COR-L47 (cell line): ENCODE results near the gene SLC16A8.
"Not testable (repeated sequence)": the region's sequence is repeated elsewhere in the genome, so short reads cannot be mapped to it uniquely, and the experiment has no call there.

ENCODE experiments used
- DNase-seq: peaks from one replicate; lab custom pipeline; 2025; lab: John Stamatoyannopoulos, UW

Gene SLC16A8

DNA sequence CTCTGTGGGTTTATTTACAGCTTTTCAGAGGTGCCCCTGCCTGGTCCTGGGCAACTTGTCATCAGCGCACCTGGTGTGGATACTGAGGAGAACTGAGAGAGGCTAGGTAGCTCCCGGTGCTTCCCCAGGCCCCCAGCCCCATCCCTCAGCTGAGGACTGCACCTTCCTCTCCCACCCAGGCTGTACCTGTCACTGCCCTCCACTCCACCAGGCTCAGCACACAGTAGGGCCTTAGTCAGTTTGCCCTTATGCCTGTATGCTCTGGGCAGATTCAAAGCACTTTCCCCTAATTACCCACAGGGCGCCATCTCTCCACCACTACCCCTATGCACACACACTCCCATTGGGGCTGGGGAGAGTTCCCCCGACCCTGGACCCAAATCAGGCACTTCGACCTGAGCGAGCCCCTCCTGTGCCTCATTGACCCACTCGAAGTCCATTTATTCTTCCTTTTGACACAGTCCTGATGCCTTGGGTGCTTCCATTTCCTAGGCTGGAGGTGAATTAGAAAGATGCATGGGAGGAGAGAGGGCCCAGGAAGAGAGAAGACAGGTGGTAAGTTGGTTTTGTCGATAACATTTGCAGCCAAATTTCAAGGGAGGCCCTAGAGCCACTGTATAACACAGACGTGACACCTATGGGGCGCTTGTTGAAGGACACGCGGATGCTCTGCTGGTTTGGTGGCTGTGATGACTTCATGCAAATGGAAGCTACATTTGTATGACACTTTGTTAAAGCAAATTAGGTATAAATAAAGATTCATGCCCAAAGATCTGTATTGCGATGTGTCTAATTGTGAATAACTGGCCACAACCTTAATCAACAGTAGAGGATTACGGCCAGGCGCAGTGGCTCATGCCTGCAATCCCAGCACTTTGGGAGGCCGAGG, 40.6 kb downstream of the SLC16A8 start:
- DNase-seq = no peak

DNA sequence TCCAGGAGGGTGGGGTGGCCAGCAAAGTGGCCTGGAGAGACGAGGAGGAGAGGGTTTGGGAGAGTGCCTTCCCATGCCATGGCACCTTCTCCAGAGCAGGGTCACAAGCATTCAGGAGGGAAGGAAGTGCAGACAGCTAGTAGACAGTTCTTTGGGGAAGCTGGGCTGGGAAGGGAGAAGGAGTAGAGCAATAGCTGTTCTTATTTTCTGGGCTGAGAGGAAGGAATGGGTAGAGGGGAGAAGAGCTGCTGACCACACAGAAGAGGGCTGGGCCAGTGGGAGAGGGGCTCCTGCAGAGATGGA, 41.5 kb downstream of the SLC16A8 start:
- DNase-seq = no peak

DNA sequence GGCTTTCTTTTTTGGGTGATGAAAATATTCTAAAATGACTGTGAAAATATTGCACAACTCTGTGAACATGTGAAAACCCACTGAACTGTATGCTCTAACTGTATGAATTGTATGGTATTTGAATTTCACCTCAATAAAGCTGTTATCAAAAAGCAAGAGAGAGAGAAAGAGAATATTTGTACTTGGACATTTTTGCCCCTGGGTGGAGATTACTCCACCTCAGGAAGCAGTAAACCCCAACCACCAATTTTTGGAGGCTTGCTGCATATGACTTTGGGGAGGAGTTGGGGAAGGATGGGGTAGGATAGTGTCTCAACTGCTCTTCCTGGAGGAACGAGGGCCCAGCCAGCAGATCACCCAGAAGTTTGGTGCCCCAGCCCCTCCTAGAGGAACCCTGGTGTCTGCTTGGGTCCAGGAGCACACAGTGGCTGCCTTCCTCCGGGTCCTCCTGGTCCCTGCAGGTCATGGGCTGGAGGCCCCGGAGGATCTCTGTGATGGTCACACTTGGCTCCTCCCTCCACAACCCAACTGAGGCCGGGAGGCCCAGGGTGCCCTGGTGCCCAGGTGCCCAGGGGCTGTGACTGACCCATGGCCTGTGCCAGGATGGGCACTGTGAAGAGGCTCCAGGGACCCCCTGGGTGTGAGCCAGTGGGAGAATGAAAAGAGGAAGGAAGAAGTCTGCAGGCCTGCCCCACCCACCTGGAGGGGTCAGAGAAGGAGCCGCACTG, 42.1 kb downstream of the SLC16A8 start:
- no peak for DNase-seq

DNA sequence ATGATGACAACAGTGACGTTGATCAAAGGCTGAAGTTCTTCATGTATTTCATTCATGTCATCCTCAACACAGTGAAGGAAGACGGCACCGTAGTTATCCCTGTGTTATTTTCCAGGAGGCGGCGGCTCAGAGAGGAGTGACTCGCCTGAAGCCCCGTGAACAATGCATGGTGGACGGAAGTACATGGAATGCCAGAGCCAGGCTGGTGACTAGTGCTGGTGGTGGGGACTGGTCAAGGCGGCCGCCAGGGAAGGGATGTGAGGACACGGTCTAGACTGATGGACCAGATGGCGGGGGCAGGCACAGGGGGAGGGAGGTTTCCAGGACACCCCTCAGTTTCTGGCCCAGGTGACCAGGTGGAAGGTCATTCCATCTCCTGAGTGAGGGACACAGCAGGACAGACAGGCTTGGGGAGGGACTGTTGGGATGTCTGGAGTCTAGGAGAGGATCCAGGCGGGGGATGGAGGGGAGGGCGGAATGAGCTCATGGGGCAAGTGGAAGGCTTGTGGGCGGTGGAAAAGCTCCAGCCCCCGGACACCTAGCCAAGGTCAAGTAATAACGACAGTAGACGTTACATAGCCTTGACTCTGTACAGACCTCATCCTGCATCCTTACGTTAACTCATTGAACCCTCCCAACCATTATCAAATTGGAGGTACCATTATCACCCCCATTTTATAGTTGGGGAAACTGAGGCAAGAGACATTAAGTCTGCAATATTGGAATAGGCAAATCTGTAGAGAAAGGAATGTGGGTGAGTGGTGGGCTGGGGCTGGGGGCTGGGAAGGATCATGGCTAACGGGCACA, 42.8 kb downstream of the SLC16A8 start:
- DNase-seq = no peak

DNA sequence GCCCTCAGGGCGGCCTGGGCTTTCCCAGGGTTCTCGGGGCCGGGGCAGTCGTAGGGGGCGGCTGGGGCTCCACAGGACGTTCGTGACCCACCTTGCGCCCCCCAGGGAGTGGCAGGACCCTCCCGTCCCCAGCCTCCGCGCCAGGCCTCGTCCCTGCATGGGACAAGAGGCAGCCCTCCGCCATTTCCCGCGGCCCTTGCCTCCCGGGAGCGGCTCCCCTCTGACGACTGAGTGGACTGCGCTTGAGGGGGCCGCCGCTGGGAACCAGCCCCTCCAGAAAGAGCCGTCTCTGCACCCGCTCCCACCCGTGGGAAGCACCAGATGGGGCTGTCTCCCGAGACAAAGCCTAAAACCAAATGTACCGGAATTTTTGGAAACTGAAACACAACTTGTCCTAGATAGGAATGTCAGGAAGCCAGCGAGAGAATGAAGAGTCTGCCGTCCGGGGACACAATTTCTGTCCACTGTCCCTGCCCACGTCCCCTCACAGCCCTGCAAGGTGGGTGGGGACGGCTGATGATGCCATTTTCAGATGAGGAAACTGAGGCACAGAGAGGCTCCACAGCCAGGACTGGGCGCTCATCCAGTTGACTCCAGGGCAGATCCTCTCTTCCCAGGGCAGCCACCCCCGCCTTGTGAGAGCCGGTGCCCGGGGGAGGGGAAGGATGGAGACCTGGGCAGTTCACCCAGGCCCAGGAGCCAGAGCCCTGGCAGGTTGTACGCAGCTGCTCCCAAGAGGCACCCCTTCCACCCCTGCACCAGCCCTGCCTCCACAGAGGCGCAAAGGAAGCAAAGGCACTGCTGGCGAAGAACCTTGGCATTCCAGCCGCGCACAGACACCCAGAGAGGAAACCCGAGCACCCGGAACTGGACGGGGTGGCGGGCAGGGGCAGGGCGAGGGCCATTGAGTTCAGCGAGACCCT, 44.8 kb downstream of the SLC16A8 start:
- no peak for DNase-seq

DNA sequence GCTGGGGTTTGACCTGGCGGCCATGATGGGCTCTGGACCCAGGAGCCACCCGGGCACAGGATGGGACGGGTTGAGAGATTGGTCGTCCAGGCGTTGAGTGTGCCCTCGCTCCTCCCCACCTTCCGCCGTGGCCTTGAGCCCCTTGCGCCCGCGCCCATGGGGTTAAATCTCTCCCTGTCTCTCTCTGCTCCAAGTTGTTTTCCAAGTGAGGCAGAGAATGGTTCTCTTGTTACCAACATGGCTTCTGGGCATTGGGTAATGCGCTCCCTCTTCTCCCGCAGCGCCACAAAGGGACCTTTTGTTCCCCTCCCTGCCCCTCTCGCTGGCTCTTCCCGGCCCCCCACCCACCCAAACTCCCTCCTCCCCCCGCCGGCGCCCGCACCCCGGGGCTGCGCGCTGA, 45.6 kb downstream of the SLC16A8 start:
- no peak for DNase-seq

DNA sequence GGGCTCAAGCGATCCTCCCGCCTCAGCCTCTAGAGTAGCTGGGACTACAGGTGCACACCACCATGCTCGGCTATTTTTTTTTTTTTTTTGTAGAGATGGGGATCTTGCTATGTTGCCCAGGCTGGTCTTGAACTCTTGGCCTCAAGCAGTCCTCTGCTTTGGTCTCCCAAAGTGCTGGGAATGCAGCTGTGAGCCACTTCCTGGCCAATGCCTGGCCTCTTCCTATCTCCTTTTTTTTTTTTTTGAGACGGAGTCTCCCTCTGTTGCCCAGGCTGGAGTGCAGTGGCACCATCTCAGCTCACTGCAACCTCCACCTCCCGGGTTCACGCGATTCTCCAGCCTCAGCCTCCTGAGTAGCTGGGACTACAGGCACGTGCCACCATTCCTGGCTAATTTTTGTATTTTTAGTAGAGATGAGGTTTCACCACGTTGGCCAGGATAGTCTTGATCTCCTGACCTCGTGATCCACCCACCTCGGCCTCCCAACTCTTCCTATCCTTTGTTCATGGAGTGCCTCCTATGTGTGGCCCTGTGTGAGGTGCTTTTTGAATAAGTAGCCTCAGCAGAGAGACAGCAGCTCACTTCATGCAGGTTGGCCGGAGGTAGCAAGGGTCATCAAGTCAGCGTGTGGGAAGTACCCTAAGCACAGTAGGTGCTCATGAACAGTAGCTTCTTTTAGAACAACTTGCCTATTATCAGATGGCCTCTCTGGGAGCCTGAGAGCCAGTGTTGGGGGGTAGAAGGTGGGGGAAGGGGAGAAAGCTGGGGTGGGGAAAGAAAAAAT, 46.4 kb downstream of the SLC16A8 start:
- not testable (repeated sequence) for DNase-seq

DNA sequence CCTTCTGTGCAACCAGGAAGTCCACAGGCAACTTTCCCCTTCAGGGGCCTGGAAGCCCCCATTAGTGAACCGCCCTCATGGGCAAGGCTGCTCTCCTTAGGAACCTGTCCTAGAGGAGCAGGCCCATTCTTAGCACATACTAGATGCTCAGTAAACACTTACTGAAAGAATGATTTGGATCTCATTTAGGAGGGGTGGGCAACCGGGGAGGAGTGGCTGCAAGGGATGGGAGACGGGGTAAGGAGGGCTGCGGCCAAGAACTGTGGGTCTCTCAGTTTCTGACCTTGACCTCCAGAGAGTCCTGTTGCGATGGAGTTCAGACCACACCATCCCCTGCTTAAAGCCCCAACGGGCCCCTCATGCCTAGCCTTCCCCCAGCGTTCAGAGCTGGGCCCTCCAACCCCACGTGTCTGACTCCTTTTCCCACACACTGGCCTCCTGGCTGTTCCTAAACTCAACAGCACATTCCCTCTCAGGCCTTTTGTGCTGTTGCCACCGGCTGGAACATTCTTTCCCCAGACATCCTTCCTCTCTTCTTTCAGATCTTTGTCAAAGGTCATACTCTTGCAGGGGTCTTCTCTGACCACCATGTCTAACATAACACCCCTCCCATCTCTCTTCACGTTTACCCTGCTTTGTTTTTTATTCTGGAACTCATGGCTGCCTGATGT, 47.5 kb downstream of the SLC16A8 start:
- DNase-seq = no peak

DNA sequence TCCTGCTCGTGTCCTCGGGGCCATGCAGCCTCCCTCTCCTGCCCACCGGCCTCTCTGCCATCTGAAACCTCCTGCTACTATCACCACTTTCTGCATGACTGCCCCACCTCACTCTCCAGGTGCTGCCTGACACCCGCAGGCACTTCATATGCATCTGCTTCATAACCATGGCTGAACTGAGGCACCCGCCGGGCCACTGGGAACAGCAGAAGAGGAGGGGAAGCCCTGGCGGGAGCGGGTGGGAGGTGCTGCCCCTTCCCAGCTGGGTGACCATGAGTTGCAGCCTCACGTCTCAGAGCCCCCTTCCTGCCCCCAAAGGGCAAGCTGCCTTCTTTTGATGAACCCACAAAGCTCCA, 48.5 kb downstream of the SLC16A8 start:
- no peak for DNase-seq

DNA sequence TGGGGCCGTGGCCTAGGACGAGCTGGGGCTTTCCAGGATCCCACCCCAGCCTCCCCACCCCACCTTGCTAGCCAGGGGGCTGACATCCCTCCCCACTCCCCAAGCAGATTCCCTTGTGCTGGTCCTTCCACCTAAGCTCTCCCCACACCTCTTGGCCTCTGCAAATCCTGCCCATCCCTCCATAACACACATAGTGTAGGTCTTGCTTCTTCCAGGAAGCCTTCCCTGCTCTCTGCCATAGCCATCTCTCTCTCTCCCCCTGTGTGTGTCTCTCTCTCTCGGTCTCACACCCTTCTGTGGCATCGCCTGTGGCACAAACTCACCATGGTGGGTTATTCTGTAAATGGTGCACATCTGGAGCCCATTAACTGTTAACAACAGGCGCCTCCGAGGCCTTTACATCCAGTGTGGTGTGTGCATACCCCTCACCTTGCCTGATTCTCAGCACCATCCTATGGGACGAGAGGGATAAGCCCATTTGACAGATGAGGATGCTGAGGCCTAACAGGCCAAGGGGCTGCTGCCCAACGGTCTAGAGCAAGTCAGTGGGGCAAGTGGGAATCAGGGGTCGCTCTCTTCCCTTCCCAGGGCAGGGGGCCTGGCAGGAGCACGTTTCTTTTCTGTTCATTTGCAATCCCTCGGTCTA, 49.0 kb downstream of the SLC16A8 start:
- no peak for DNase-seq

DNA sequence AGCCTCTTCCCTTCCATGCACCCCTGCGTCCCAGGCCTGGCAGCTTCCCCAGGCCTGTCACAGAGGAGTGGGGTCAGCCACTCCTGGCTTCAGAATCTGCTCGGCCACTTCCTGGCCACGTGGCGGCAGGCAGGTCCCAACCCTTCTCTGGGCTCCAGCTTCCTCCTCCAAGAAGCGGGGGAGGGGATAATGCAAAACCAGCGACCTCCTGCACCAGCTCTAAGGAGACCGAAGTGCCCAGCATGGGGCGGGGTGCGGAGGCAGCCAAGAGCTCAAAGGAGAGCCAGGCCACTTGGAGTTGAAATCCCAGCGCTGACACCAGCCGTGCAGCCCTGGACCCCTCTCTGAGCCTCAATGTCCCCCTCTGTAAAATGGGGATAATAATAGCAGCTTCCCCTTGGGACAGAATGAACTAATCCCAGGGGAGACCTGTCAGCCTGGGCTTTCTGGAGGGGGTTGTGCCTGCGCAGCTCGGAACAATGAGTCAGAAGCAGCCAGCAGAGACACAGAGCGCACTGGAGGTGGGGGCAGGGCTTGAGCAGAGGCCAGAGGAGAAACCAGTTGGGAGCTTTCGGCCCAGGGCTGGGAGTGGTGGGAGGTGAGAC, 49.6 kb downstream of the SLC16A8 start:
- DNase-seq = no peak

DNA sequence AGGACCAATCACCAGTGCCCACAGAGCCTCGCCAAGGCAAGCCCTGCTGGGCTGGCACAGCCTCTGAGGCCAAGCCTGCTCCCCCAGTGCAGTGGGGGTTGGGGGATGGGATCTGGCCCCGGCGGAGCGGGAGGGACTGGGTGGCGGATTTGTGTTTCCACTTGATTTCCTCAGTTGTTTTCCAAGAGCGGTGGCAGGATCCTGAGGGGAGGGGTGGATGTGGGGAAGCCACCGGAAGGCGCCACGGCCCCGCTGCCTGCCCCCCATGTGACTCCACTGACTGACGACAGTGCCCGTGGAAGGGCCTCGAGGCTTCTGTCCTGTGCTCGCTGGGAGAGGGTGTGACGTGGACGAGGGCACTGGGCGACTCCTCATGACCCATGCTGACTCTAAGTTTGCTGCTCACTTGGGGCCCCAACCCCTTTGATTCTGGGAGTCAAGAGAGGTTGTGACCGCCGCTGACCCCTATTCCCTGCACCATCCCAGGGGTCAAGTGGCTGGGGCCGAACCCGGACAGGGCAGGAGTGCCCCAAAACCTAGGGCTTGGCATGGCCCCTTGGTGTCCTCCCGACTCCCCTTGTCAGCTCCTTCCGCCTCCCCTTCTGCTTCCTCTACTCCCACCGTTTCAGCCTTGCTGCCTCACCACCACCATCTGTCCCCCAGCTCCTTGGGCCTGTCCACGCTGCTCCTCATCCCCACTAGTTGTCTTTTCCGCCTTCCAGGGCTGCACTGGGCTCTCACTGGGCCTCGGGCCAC, 50.3 kb downstream of the SLC16A8 start:
- DNase-seq = no peak

DNA sequence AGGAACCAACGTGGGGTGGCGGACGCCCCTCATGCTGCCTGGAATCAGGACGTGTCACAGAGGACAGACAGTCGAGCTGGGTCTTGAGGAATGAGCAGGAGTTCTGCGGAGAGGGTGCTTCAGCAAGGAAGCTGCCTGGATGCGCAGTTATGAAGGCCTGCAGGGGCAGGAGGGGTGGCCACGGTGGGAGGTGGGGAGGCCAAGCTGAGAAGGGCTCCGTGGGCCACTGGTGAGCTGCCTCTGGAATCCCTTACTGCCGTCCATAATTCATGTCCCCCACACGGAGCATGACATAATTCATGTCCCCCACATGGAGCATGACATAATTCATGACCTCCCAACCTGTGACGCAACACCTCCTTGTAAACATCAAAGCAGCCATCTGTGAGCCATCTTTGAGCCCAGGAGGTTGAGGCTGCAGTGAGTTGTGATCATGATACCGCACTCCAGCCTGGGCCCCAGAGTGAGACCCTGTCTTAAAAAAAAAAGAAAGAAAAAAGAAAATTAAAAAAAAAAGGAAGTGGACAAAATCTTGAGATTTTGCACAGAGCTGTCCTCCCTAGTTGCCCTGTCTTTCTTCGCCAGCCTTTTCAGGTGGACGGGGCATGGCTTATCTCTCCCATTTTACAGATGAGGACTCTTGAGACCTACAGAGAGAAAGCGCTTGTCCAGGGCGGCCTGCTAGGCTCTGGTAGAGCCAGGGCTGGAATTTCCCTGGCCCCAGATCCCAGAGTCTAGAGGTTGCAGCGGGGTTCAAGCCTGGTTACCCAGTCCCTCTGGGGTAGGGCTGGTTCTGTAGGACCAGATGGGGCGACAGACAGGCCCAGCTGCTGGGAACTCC, 51.1 kb downstream of the SLC16A8 start:
- no peak for DNase-seq

DNA sequence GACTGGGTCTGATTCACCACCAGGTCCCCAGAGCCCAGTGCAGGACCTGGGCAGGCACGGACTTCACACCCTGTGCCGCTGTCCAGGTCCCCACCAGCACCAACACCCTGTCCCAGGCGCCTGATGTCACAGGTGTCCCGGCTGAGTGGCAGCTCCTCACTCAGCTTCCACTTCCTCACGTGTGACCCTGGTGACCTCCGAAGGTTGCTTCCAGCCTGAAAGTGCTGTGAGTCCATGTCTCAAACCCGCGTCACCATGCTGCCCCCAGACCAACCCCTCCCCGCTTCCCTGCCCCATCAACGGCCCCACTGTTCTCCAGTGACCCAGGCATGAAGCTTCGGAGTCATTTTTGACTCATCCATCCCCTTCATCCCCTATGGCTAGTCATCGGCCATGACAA, 52.5 kb downstream of the SLC16A8 start:
- no peak for DNase-seq

DNA sequence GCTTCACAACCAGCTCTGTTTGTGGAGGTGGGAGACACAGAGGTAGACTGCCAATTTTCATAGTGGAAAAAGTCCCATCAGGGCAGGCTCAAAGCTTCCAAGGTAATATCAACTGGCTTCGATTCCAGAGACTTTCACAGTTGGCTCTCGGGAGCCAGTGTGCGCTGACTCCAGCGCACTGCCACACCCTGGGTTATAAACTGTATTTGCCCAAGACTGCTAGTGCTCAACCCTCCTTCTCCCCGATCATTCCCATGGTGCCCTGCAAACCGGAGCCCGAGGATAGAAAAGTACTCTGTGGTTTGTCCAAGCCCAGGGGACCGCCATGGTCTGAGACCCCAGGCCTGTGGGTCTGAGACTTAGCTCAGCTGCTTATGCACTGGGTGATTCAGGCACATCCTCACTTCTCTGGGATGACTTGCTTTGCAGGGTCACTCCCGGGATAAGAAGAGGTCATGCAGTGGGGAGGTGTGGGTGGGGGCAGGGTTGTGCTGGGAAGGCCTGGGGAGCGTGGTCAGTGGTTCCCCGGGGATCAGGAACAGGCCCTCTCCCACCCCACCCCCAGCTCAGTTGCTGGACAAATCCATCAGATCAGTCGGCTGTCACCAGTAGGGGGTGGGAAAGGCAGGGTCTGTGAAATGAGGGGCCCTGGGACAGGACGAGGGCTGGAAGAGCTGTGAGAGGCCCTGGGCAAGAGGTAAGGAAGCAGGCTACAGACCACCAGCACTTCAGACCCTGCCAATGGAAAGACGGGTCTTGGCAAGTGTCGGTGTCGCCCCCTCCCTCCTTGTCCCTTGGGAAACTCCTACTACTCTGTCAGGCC, 53.5 kb downstream of the SLC16A8 start:
- DNase-seq = no peak

DNA sequence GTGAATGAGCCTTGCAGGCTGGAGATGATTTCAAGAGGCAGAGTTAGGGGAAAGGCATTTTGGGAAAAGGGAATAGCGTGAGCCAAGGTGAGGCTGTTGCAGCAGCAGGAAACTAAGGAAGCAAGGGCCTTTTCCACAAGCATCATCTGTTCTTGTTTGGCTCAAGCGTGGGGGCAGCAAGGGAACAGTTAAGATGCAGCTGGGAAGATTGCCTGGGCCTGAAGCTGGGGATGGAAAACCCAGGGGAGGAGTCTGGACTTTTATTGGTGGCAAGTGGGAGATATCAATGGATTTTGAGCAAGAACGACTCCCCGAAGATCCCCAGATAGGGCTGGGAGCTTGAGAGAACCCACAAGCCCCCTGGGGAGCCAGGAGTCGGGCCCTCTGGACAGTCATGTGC, 54.1 kb downstream of the SLC16A8 start:
- DNase-seq = no peak

DNA sequence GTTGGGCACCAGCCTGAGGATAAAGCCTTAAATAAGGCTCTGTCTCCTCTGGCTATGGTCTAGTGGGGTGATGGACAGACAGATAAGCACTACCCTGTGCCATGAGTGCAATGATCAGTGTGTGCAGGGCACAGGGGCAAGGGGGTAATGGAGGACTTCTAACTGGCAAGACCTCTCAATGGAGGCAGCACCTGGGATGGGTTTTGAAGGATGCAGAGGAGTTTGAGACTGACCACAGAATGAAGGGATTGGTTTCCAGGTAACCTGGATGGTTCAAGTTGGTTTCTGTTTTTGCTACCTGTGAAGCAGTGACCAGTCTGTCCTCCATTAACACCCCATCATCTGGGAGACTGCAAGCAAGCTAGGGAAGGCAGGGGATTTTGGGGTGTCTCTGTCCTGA, 54.6 kb downstream of the SLC16A8 start:
- DNase-seq = no peak
